Measurements from ENCODE around the gene COPS9. TPM values are rescaled to one million over a fixed set of nuclear protein-coding genes. Genes with fewer than 3 reads are reported as not detected.
A peak's percentile ranks its signal among the peaks of the same experiment; 100 is the strongest.

Gene COPS9
- total RNA-seq, 3 donors from 2014 or later = 174 to 267 (median 250) TPM

DNA sequence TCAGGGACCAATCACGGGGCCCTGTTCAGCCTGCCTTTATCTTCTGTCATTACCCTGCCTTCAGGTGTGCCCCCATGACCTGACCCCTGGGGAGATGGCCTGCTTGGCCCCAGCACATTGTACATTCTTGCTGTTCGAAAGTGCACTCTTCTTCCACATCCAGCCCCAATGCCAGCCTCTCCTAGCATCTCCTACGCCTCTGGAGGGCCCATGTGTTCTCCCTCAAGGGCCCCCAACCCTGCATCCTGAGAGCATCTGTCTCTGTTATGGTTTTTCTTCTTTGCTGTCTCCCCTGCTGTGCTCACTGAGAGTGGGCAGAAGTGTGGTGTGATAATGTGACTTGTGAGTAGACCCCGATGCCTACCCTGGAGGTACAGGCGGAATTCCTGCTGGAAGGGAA lies 45.9 kb upstream of the COPS9 start:
- Histone ChIP-seq H3K27ac (no peak overlapping the region), H3K27me3 (peaks cover 0 to 31% of the 10 kb centered on the region in 2 donors), H3K4me3 (no peak overlapping the region), H3K36me3 (no peaks in the 10 kb centered on the region), H3K9me3 (no peaks in the 10 kb centered on the region), H3K4me1 (no peaks in the 10 kb centered on the region)
- intact Hi-C loops (cut with DNase I; ENCODE audit: low total_unique reads) = no loop called here
- DNase-seq (ENCODE audit: low spot score in 2 of 2) = peak in 1 of 2 donors; percentile 35
- TF ChIP-seq POLR2AphosphoS5 (IDR thresholded peaks at IDR 0.05) (no peak), POLR2A (IDR thresholded peaks at IDR 0.05) (no peak)
- TF ChIP-seq, protein P1, sequence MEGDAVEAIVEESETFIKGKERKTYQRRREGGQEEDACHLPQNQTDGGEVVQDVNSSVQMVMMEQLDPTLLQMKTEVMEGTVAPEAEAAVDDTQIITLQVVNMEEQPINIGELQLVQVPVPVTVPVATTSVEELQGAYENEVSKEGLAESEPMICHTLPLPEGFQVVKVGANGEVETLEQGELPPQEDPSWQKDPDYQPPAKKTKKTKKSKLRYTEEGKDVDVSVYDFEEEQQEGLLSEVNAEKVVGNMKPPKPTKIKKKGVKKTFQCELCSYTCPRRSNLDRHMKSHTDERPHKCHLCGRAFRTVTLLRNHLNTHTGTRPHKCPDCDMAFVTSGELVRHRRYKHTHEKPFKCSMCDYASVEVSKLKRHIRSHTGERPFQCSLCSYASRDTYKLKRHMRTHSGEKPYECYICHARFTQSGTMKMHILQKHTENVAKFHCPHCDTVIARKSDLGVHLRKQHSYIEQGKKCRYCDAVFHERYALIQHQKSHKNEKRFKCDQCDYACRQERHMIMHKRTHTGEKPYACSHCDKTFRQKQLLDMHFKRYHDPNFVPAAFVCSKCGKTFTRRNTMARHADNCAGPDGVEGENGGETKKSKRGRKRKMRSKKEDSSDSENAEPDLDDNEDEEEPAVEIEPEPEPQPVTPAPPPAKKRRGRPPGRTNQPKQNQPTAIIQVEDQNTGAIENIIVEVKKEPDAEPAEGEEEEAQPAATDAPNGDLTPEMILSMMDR (IDR thresholded peaks at IDR 0.05) = no peak

DNA sequence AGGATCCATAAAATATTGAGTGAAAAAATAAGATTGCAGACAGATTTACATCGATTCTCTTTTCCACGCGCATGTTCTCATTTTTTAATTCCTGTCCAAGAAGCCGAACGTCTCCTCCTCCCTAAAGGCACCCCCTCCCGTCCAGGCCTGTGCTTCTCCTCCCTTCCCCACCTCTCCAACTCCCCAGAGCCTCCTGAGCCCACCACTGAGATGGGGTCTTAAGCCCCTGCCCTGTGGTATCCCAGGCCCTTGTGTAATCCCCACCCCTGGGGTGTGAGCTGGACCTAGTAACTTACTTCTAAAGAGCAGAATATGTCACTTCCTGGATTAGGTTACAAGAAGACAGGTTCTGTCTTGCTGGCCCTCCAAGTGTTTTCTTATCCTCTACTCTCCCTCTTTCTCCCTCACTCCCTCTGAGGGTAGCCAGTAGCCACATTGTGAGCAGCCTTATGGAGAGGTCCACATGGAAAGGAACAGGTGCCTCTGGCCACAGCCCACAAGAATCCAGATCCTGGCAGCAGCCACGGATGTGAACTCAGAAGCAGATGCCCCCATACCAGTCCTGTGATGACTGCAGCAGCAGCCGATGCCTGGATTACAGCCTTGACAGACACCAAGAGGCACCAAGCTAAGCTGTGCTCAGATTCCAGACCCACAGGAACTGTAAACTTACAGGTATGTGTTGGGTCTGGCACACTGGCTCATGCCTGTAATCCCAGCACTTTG lies 44.0 kb upstream of the COPS9 start:
- H3K4me3 ChIP-seq = no peak overlapping the region
- peaks cover 0 to 25% of the 10 kb centered on the region in 2 donors for H3K27me3 ChIP-seq
- no peak overlapping the region for H3K27ac ChIP-seq
- intact Hi-C loops (cut with DNase I; ENCODE audit: low total_unique reads) = loop anchor here (10.0 kb wide), 1 partner anchor 395 kb away; no protein-coding TSS in a partner anchor
- no peaks in the 10 kb centered on the region for H3K9me3 ChIP-seq
- H3K4me1 ChIP-seq = no peaks in the 10 kb centered on the region
- no peaks in the 10 kb centered on the region for H3K36me3 ChIP-seq
- no peak for DNase-seq (ENCODE audit: low spot score in 2 of 2)
- TF ChIP-seq POLR2A (IDR thresholded peaks at IDR 0.05) (no peak), POLR2AphosphoS5 (IDR thresholded peaks at IDR 0.05) (no peak)
- TF ChIP-seq, protein P1 (IDR thresholded peaks at IDR 0.05) = no peak

DNA sequence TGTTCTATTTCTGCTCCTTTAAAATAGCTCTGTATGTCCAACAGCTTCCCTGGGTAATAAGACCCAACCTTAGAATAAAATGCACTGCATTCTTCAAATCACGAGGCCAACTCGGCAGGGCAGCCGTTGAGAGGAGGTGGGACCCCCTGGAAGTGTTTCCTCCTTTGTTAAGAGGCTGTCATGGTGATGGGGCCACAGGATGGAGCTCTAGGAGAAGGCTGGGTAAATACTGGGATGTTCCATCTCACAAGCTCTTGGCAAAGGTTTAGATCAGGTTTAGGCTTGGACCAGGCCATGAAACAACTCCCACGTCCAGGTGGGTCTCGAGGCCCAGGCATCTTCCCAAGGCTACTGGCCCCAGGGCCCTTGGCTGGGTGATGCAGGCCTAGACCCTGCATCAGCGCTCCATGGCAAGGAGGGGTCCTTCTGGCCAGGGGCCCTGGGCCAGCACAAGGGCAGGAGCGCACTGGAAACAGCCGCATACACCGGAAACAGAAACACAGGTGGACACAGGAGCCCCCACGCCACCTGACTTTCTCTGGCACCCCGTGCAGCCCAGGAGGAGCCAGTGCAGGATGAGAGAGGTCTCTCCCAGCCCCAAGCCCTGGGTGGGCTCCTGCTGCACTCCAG lies 43.2 kb upstream of the COPS9 start:
- DNase-seq (ENCODE audit: low spot score in 2 of 2) = no peak
- Histone ChIP-seq H3K27ac (no peak overlapping the region), H3K27me3 (peaks cover 0 to 19% of the 10 kb centered on the region in 2 donors), H3K4me3 (no peak overlapping the region), H3K4me1 (no peaks in the 10 kb centered on the region), H3K9me3 (no peaks in the 10 kb centered on the region), H3K36me3 (no peaks in the 10 kb centered on the region)
- intact Hi-C loops (cut with DNase I; ENCODE audit: low total_unique reads) = loop anchor here (10.0 kb wide), 1 partner anchor 394 kb away; no protein-coding TSS in a partner anchor
- TF ChIP-seq POLR2AphosphoS5 (IDR thresholded peaks at IDR 0.05) = no peak
- no peak for TF ChIP-seq POLR2A (IDR thresholded peaks at IDR 0.05)
- TF ChIP-seq, protein P1 (IDR thresholded peaks at IDR 0.05) = no peak

DNA sequence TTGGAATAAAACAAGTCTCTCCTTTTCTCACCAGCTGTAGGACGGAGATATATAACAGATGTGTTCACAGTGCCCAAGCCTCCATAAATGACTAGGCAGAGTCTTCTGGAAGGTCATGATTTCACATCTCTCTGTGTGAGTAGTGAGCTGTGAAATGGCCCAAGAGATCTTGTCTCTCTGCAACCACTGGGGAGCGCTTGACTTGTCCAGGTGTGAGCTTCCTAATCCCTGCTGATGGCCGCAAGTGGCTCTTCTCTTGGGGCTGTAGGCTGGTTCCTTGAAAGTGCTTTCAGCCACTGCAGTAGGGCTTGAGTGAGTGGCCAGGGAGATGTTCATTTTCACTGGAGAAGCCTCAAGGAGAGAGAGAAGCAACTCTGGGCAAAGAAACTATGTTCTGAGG lies 42.5 kb upstream of the COPS9 start:
- H3K36me3 ChIP-seq = no peaks in the 10 kb centered on the region
- no peak overlapping the region for H3K27ac ChIP-seq
- intact Hi-C loops (cut with DNase I; ENCODE audit: low total_unique reads) = loop anchor here (10.0 kb wide), 1 partner anchor 394 kb away; no protein-coding TSS in a partner anchor
- DNase-seq (ENCODE audit: low spot score in 2 of 2) = no peak
- H3K4me1 ChIP-seq = no peaks in the 10 kb centered on the region
- no peaks in the 10 kb centered on the region for H3K9me3 ChIP-seq
- H3K4me3 ChIP-seq = no peak overlapping the region
- peaks cover 0 to 19% of the 10 kb centered on the region in 2 donors for H3K27me3 ChIP-seq
- TF ChIP-seq, protein P1 (IDR thresholded peaks at IDR 0.05) = no peak
- TF ChIP-seq POLR2A (IDR thresholded peaks at IDR 0.05) = no peak
- TF ChIP-seq POLR2AphosphoS5 (IDR thresholded peaks at IDR 0.05) = no peak

DNA sequence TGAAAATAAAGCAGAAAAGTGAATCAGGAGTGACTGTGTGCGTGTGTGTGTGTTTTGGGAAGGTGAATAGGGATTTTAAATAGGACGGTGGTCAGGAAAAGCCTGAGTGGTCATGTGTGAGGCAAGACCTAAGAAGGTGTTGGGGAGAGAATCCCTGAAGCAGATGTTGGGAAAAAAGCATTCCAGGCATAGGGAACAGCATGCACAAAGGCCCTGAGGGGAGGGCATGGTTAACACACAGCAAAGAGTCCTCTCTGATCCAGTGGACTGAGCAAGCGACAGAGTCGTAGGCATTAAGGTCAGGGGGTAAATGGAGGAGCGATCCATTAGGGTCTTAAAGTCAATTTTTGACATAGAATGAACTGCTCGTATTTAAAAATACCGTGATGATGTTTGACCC lies 38.4 kb upstream of the COPS9 start:
- Histone ChIP-seq H3K9me3 (no peaks in the 10 kb centered on the region), H3K4me1 (no peaks in the 10 kb centered on the region), H3K36me3 (no peaks in the 10 kb centered on the region), H3K4me3 (no peak overlapping the region), H3K27me3 (peaks cover 0 to 17% of the 10 kb centered on the region in 2 donors), H3K27ac (no peak overlapping the region)
- TF ChIP-seq POLR2A (IDR thresholded peaks at IDR 0.05) = no peak
- no peak for DNase-seq (ENCODE audit: low spot score in 2 of 2)
- intact Hi-C loops (cut with DNase I; ENCODE audit: low total_unique reads) = loop anchor here (10.0 kb wide), 1 partner anchor 390 kb away; no protein-coding TSS in a partner anchor
